Naive thymus-derived CD8-positive, alpha-beta T cell (primary cell): ENCODE results near the gene PRKCG. TPM values are rescaled to one million over a fixed set of nuclear protein-coding genes. Genes with fewer than 3 reads are reported as not detected.
A peak's percentile ranks its signal among the peaks of the same experiment; 100 is the strongest.
"Not testable (repeated sequence)": the region's sequence is repeated elsewhere in the genome, so short reads cannot be mapped to it uniquely, and the experiment has no call there.

Source experiments
- ATAC-seq, 2 donors: fragments of 150-1000 bp; cut with Tn5 transposase in 1 of 2; sonication (Bioruptor Pico), chemical (Tn5 transposase) in 1 of 2; 1 replicate in 1 of 2; 2 replicates in 1 of 2; pipeline ENCODE4 v1.10.0; 2021; ENCODE audit warnings: mild to moderate bottlenecking in 2 of 2, moderate library complexity in 2 of 2
- POLR2A ChIA-PET: fragments of 350-600 bp; sonication (Branson Sonifier 250); formaldehyde crosslinking; loops from one replicate; lab custom pipeline; 2021; ENCODE audit warnings: antibody characterized with exemption; lab: Charles Lee
- DNase-seq, 10 donors: peaks; one replicate each; pipeline versions ENCODE4 v3.0.0 to v3.0.0-alpha.2; 2020 to 2022
- H3K27ac Mint-ChIP-seq, 10 donors: one replicate each; pipeline ENCODE4 v1.8.0; 2020 to 2022; ENCODE audit warnings: mild to moderate bottlenecking in 10 of 10, mixed read lengths in 10 of 10, moderate library complexity in 4 of 10, inconsistent platforms in 1 of 10
- H3K27me3 Mint-ChIP-seq, 5 donors: one replicate each; pipeline ENCODE4 v1.8.0; 2021 to 2022; ENCODE audit warnings: mixed read lengths in 5 of 5
- H3K36me3 Mint-ChIP-seq, 3 donors: one replicate each; pipeline ENCODE4 v1.8.0; 2020 to 2022; ENCODE audit warnings: mixed read lengths in 3 of 3, mild to moderate bottlenecking in 2 of 3, inconsistent platforms in 1 of 3
- H3K4me1 Mint-ChIP-seq, 4 donors: one replicate each; pipeline ENCODE4 v1.8.0; 2021 to 2022; ENCODE audit warnings: mixed read lengths in 4 of 4
- H3K4me3 Mint-ChIP-seq, 10 donors: one replicate each; pipeline ENCODE4 v1.8.0; 2020 to 2022; ENCODE audit warnings: mild to moderate bottlenecking in 10 of 10, mixed read lengths in 10 of 10, moderate library complexity in 6 of 10, inconsistent platforms in 1 of 10
- H3K9me3 Mint-ChIP-seq, 9 donors: one replicate each; pipeline ENCODE4 v1.8.0; 2020 to 2022; ENCODE audit warnings: mixed read lengths in 9 of 9, mild to moderate bottlenecking in 3 of 9, inconsistent platforms in 1 of 9, moderate library complexity in 1 of 9
- polyA plus RNA-seq, 3 donors: library from polyadenylated mRNA; unstranded; fragments of 300-500 nt; fragmentation: Illumina TruSeq; gene quantifications; one replicate each; pipeline ENCODE4 v1.2.3, GENCODE V29; 2021
- total RNA-seq, 8 experiments: library from RNA in 2 of 8; stranded (reverse) in 2 of 8; gene quantifications; one replicate each; pipeline ENCODE4 v1.2.3 and lab custom pipeline; 2021 to 2026

Gene PRKCG
- total RNA-seq, result not detected
- polyA plus RNA-seq, result not detected
- 0 to 4.9 (median 0.14) reads per million in 6 experiments for total RNA-seq (lab: John Stamatoyannopoulos, UW)

DNA sequence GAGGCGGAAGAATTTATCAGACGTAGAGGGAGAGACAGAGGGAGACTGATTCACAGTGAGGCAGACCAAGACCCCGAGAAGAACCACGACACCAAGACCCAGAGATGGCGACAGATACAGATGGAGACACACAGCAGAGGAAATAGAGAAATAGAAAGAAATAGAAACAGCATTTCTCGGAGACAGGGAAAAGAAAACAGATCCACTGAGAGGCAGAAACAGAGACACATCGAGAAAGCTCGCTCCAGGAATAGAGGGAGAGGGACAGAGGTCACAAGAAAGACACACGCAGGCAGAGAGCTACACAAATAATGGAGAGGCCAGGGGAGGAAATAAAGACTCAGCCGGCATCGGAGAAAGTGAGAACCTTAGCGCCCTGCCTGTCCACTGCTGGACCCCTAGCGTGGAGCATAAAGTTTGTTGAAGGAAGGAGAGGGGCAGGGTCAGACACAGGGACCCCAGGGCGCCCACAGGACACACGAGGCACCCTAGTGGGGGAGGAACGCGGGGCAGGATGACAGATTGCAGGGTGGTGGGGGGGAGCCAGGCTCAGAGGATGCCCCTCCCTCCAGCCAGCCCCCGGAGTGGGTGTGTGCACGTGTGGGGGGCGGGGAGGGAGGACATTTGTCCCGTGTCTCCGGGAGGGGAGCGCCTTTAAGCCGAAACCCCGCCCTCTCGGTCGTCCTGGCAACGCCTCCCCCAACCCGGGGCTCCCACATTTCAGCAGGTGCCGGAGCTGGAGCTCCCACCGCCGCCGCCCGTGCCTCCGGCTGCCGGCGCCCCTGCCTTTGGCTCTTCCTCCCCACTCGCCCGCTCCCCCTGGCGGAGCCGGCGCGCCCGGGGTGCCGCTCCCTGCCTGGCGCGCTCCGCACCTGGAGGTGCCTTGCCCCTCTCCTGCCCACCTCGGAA, at the start of gene PRKCG:
Gene PRKCG, plus strand, starts transcription at position 716 of the 909 bp plus-strand sequence. CDS start 298 bp downstream, outside the sequence.
- Mint-ChIP-seq H3K4me1 (peaks cover 16 to 36% (median 29%) of the 10 kb centered on the region in 4 donors), H3K9me3 (no peaks in the 10 kb centered on the region), H3K27me3 (peaks cover 8 to 26% (median 13%) of the 10 kb centered on the region in 5 donors), H3K27ac (peak within 1 kb of the TSS in 4 of 10 donors; percentile 18 to 77 (median 46)), H3K4me3 (peak within 1 kb of the TSS in 8 of 10 donors; percentile 12 to 78 (median 54)), H3K36me3 (no peaks in the 10 kb centered on the region)
- ATAC-seq, result peak; percentile 41 to 65
- POLR2A ChIA-PET, result interaction anchor here (0.6 to 2.6 kb wide), 5 partner anchors 11 to 222 kb away, joined by 3 to 26 read pairs (median 3); partner anchors contain the start of gene MYADM
- peak; percentile 58 to 84 (median 69) for DNase-seq

- H3K9me3 Mint-ChIP-seq, ATAC-seq, H3K4me1 Mint-ChIP-seq, H3K27ac Mint-ChIP-seq, H3K36me3 Mint-ChIP-seq, H3K4me3 Mint-ChIP-seq, DNase-seq, POLR2A ChIA-PET: not testable (repeated sequence)
- H3K27me3 Mint-ChIP-seq, result peaks cover 23 to 47% (median 40%) of the 10 kb centered on the region in 5 donors
Measured at GRCh38 chr19:53832861-53833260, 49.1 kb upstream of the PRKCG start.

- H3K4me1 Mint-ChIP-seq, H3K4me3 Mint-ChIP-seq, POLR2A ChIA-PET, H3K36me3 Mint-ChIP-seq, ATAC-seq, H3K9me3 Mint-ChIP-seq, DNase-seq: not testable (repeated sequence)
- Mint-ChIP-seq H3K27ac (peak overlapping the region in 1 of 10 donors; percentile 52), H3K27me3 (peaks cover 5 to 23% (median 14%) of the 10 kb centered on the region in 5 donors)
Measured at GRCh38 chr19:53838446-53838845, 43.6 kb upstream of the PRKCG start.

GRCh38 chr19:53840241-53840640, 41.8 kb upstream of the PRKCG start:
- ATAC-seq, H3K27ac Mint-ChIP-seq, H3K9me3 Mint-ChIP-seq, DNase-seq, POLR2A ChIA-PET, H3K4me1 Mint-ChIP-seq, H3K36me3 Mint-ChIP-seq, H3K4me3 Mint-ChIP-seq: not testable (repeated sequence)
- H3K27me3 Mint-ChIP-seq, result peaks cover 1 to 11% (median 4%) of the 10 kb centered on the region in 5 donors

DNA sequence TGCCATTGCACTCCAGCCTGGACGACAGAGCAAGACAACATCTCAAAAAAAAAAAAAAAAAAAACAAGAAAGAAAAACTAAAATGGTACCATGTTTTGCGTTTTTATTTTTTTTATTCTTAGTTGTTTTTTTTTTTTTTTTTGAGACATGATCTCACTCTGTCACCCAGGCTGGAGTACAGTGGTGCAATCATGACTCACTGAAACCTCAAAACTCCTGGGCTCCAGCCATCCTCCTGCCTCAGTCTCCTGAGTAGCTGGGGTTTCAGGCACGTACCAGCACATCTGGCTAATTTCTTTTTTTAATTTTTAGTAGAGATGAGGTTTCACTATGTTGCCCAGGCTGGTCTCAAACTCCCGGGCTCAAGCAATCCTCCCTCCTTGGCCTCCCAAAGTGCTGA, 41.1 kb upstream of the PRKCG start:
- H3K4me1 Mint-ChIP-seq, H3K9me3 Mint-ChIP-seq, DNase-seq, H3K27ac Mint-ChIP-seq, H3K4me3 Mint-ChIP-seq, POLR2A ChIA-PET, H3K36me3 Mint-ChIP-seq, ATAC-seq: not testable (repeated sequence)
- H3K27me3 Mint-ChIP-seq, result peaks cover 0 to 16% (median 4%) of the 10 kb centered on the region in 5 donors

DNA sequence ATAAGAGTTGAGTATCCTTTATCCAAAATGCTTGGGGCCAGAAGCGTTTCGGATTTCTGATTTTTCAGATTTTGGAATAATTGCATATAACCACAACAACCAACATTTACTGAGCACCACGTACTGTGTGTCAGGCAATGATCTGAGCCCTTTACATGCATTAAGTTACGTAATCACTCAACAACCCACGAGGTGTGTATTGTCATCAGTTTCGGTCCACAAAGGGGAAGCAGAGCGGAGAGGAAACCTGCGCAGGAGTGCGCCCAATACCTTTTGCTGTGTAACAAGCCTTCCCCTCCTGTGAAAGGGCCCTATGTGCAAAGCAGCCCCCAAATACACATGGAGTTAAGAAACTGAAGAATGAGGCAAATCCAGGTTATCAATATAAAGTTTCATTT, 37.1 kb upstream of the PRKCG start:
- Mint-ChIP-seq H3K4me3 (no peak overlapping the region), H3K9me3 (peaks cover 0 to 2% (median 0%) of the 10 kb centered on the region in 9 donors), H3K4me1 (peaks cover 0 to 11% (median 3%) of the 10 kb centered on the region in 4 donors), H3K27me3 (peaks cover 14 to 36% (median 23%) of the 10 kb centered on the region in 5 donors), H3K27ac (no peak overlapping the region), H3K36me3 (peaks cover 0 to 4% (median under 1%) of the 10 kb centered on the region in 3 donors)
- POLR2A ChIA-PET, result no interaction called here
- ATAC-seq (no peak), DNase-seq (no peak)

DNA sequence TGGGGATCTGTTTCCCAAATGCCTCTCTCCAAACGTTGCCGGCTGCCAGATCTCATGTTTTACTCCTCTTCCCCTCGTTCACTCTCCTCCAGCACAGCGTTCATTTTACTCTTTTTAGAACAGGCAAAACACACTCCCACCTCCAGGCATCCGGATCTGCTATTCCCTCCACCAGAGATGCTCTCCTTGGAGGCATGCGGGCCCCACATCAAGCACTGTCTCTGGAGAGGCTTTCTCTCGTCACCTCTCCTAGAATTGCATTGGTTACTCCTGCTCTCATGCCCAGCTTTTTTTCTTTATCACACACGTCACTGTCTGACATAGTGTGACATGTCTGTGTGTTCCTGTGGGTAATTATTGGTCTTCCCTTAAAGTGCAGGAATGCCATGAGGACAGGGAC, 34.4 kb upstream of the PRKCG start:
- Mint-ChIP-seq H3K9me3 (peaks cover 0 to 2% (median 0%) of the 10 kb centered on the region in 9 donors), H3K4me3 (no peak overlapping the region), H3K36me3 (peaks cover 0 to 4% (median 2%) of the 10 kb centered on the region in 3 donors), H3K4me1 (peaks cover 0 to 12% (median 1%) of the 10 kb centered on the region in 4 donors), H3K27ac (peak overlapping the region in 1 of 10 donors; percentile 12), H3K27me3 (peaks cover 16 to 46% (median 26%) of the 10 kb centered on the region in 5 donors)
- POLR2A ChIA-PET, result no interaction called here
- no peak for ATAC-seq
- DNase-seq, result no peak

GRCh38 chr19:53849237-53849676, 32.7 kb upstream of the PRKCG start:
- DNase-seq (no peak), ATAC-seq (no peak)
- peaks cover 0 to 2% (median 0%) of the 10 kb centered on the region in 9 donors for H3K9me3 Mint-ChIP-seq
- peak overlapping the region in 2 of 10 donors; percentile 31 to 67 for H3K27ac Mint-ChIP-seq
- H3K4me3 Mint-ChIP-seq, result no peak overlapping the region
- H3K4me1 Mint-ChIP-seq, result peaks cover 1 to 16% (median 4%) of the 10 kb centered on the region in 4 donors
- POLR2A ChIA-PET, result no interaction called here
- peaks cover 18 to 53% (median 30%) of the 10 kb centered on the region in 5 donors for H3K27me3 Mint-ChIP-seq
- H3K36me3 Mint-ChIP-seq, result peaks cover 0 to 4% (median 2%) of the 10 kb centered on the region in 3 donors

DNA sequence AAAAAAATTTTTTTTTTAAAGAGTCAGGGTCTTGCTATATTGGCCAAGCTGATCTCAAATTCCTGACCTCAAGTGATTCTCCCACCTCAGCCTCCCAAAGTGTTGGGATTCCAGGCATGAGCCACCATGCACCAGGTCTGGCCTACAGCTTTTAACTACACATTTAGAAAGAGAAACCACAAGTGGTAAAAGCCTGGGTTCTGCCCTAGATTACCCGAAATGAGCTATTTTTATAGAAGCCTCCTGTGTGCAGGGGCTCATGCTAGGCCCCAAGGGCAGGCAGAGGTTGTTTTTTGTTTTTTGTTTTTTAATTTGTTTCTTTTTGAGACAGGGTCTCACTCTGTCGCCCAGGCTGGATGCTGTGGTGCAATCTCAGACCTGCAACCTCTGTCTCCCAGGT, 28.3 kb upstream of the PRKCG start:
- peaks cover 0 to 4% (median 2%) of the 10 kb centered on the region in 3 donors for H3K36me3 Mint-ChIP-seq
- DNase-seq (no peak), ATAC-seq (no peak)
- no peak overlapping the region for H3K4me3 Mint-ChIP-seq
- H3K27ac Mint-ChIP-seq, result no peak overlapping the region
- POLR2A ChIA-PET, result interaction anchor here (0.7 to 0.8 kb wide), 3 partner anchors 11 to 492 kb away, joined by 3 to 4 read pairs (median 4); no protein-coding TSS in a partner anchor
- H3K27me3 Mint-ChIP-seq, result peaks cover 9 to 35% (median 17%) of the 10 kb centered on the region in 5 donors
- peaks cover 0 to 2% (median 0%) of the 10 kb centered on the region in 9 donors for H3K9me3 Mint-ChIP-seq
- H3K4me1 Mint-ChIP-seq, result peaks cover 1 to 16% (median 4%) of the 10 kb centered on the region in 4 donors

DNA sequence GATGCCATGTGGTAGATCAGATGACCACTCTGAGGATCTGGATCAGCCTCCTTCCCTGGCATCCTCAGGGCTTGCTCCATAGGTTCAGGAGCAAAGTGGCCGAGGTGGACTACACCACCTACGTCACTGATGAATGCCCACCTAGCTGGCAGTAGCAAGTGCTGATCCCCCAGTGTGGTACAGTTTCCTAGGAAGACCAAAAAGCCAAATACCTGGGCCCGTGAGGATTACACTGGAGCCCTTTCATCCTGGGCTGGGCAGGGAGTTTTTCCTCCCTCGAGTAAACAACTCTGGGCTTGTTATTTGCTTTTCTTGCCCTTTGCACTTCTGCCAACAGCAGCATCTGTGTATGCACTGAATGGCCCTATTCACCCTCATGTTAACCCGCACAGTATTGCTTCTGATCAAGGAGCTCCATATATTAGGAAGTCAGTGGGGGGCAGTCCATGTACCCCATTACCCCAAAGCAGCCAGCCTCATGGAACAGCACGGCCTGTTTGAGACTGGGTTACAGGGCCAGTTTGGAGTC, 17.6 kb upstream of the PRKCG start:
- POLR2A ChIA-PET, result interaction anchor here (0.8 kb wide), 1 partner anchor 18 kb away, joined by 3 read pairs; the partner anchor contains the start of gene PRKCG
- H3K4me1 Mint-ChIP-seq, result peaks cover 12 to 33% (median 24%) of the 10 kb centered on the region in 4 donors
- H3K9me3 Mint-ChIP-seq, result no peaks in the 10 kb centered on the region
- no peaks in the 10 kb centered on the region for H3K36me3 Mint-ChIP-seq
- ATAC-seq (no peak), DNase-seq (no peak)
- H3K27ac Mint-ChIP-seq, result peak overlapping the region in 7 of 10 donors; percentile 25 to 100 (median 56)
- H3K4me3 Mint-ChIP-seq, result no peak overlapping the region
- H3K27me3 Mint-ChIP-seq, result peaks cover 0 to 1% (median 0%) of the 10 kb centered on the region in 5 donors

- Mint-ChIP-seq H3K4me1 (peaks cover 13 to 36% (median 29%) of the 10 kb centered on the region in 4 donors), H3K36me3 (no peaks in the 10 kb centered on the region), H3K9me3 (no peaks in the 10 kb centered on the region), H3K27ac (peak overlapping the region; percentile 90 to 100 (median 100)), H3K27me3 (peaks cover 0 to 1% (median 0%) of the 10 kb centered on the region in 5 donors), H3K4me3 (peak overlapping the region; percentile 32 to 99 (median 90))
- no peak for ATAC-seq
- POLR2A ChIA-PET, result interaction anchor here (0.6 to 4.3 kb wide), 5 partner anchors 9 to 1788 kb away, joined by 3 to 57 read pairs (median 5); partner anchors contain the start of genes CNOT3 and PRKCG
- DNase-seq, result peak in 1 of 10 donors; percentile 15
Measured at GRCh38 chr19:53865523-53865917, 16.5 kb upstream of the PRKCG start.
